GM21423 (cell line): Measurements from ENCODE around the gene MAGEB4.
"Not testable (repeated sequence)": the region's sequence is repeated elsewhere in the genome, so short reads cannot be mapped to it uniquely, and the experiment has no call there.

Experiments used
- ATAC-seq: cut with Tn5 transposase; IDR thresholded peaks from one replicate; pipeline ENCODE4 v1.9.1; 2021; ENCODE audit warnings: mild to moderate bottlenecking, moderate library complexity; ENCODE audit not compliant: unreplicated experiment

The MAGEB4 gene, protein sequence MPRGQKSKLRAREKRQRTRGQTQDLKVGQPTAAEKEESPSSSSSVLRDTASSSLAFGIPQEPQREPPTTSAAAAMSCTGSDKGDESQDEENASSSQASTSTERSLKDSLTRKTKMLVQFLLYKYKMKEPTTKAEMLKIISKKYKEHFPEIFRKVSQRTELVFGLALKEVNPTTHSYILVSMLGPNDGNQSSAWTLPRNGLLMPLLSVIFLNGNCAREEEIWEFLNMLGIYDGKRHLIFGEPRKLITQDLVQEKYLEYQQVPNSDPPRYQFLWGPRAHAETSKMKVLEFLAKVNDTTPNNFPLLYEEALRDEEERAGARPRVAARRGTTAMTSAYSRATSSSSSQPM

DNA sequence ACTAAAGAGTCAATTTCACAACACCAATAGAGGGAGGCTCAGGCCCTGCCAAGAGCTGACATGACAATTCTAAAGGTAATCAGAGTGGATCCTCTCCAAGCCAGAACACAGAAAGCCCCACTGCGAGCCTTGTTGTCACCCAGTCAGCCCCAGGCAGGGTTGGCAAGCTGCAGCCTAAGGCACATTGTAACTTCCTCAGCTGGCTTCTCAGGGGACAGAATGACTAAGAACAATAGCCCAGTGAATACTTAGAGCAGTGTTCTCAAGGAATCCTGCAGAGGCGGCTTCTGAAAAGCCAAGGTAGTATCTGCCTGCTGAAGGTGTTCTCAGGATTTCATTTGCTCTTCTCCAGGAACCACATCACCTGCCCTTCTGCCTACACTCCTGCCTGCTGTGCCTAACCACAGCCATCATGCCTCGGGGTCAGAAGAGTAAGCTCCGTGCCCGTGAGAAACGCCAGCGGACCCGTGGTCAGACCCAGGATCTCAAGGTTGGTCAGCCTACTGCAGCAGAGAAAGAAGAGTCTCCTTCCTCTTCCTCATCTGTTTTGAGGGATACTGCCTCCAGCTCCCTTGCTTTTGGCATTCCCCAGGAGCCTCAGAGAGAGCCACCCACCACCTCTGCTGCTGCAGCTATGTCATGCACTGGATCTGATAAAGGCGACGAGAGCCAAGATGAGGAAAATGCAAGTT lies at the start of gene MAGEB4:
Gene MAGEB4 (plus strand): TSS at position 277 of the 692 bp plus-strand sequence. CDS start 136 bp downstream, at position 413.
- ATAC-seq = no peak

DNA sequence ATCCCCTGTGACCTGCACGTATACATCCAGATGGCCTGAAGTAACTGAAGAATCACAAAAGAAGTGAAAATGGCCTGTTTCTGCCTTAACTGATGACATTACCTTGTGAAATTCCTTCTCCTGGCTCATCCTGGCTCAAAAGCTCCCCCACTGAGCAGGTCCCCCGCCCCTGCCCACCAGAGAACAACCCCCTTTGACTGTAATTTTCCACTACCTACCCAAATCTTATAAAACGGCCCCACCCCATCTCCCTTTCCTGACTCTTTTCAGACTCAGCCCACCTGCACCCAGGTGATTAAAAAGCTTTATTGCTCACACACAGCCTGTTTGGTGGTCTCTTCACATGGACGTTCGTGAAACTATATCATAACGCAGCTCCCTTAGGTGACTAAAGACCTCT lies 47.9 kb upstream of the MAGEB4 start:
- not testable (repeated sequence) for ATAC-seq

DNA sequence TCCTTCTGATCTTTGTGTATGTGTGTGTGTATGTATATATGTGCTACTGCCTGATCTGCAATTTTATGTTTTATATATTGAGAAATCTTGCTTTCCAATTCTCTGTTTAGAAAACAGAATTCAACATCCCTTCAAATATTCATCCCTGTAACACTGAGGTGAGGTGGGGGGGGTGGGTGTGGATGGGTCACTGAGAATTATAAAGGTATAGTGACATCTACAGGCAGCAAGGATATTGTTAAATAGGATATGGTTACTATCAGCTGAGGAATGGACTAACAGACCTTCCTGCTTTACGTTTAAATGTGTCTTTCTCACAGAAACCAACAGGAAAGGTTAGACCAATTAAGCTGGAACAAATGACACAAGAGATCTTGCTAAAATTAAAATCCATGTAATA lies 45.5 kb upstream of the MAGEB4 start:
- no peak for ATAC-seq

DNA sequence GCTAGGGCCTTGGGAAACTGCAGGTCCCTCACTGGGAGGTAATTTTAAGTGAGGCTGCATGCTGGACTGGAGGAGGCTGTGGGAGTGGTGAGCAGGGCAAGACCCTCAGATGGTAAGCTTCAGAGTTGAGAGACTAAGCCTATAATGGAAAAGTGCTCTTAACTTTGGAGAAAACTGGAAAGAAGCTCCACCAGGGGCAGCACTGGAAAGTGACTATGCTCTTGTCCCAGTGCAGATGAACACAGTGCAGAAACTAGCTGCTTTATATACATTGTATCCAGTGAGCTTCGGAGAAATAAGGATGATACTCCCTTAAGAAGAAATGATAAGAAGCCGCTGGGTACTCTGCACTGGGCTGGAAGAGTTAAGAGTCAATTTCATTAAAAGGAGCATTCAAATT lies 29.6 kb upstream of the MAGEB4 start:
- no peak for ATAC-seq

DNA sequence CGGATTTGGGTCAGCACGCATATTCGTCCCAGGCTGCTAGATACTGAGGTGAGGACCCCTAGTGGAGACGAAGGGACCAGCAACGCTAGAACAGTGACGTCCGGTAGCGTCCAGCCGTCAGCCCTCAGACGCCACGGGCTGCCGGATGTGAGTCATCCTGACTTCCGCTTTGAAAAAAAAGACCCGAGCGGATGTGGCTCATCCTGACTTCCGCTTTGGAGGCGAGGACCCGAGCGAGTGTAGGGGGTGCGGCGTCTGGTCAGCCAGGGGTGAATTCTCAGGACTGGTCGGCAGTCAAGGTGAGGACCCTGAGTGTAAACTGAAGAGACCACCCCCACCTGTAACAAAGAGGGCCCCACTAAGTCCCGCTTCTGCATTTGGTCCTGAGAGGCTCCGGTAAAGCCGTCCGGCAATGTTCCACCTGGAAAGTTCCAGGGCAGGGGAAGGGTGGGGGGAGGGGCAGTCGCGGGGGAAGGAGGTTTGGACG lies 26.4 kb upstream of the MAGEB4 start, which contains the start of gene MAGEB2:
Gene MAGEB2 (plus strand): TSS at position 207 of the 487 bp plus-strand sequence. CDS start 3,018 bp downstream, outside the sequence.
- ATAC-seq = no peak

DNA sequence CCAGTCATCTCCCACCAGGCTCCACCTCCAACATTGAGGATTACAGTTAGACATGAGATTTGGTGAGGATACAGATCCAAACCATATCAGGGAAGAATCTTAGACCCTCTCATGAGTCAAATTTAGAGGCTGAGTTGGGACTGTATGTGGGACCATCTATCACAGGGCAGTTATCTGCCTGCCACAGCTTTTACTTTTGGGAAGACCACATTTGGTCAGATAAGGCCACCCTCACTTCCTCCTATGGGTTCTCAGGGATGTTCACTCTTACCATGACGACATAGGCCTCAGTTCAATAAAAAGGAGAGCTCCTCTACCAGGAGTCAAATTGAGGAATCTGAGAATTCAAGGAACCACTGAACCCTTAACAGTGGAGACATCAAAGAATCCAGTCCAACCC lies 24.3 kb upstream of the MAGEB4 start:
- no peak for ATAC-seq

DNA sequence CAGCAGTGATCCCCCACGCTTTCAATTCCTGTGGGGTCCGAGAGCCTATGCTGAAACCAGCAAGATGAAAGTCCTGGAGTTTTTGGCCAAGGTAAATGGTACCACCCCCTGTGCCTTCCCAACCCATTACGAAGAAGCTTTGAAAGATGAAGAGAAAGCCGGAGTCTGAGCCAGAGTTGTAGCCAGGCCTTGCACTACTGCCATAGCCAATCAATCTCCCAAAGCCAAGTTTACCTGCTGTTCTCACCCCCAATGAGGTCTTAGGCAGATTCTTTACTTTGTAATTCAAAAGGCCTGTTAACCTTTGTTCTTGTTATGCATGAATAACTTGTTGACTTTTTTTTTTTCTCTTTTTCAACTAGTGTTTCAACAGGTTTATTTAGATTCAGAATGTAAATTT lies 22.4 kb upstream of the MAGEB4 start:
- ATAC-seq = no peak

DNA sequence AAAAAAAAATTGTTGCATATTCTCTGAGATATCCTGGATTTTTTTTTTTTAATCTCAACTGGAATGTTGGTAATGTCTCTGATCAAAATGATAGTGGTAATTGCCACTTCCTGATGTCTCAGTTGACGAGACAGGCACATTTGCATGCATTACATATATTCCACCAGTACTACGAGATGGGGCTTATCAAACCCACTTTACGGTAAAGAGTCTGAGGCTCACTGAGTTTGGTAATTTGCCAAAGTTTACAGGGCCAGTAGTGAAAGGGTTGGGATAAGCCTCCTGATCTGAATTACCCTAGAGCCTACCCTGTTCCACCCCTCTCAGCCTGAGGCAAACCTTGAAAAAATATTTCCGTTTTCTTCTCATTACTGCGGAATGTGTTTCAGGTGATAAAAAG lies 21.1 kb upstream of the MAGEB4 start:
- no peak for ATAC-seq

DNA sequence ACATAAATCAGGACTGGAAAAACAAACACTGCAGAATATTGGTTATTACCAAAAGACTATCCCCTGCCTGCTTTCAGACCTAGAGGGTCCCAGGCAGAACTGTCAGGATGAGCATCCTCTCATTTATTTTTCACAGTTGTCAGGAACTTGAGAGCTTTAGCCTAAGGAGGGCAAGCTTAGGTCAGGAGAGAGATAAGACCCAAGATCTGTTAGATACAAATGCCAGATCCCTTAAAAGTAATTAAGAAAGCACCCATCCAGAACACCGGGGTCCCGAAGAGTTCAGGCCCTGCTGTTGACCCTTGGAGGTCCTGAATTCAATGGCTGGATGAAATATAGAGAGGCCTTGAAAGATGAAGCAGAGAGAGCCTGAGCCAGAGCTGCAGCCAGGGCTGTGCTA lies 17.3 kb upstream of the MAGEB4 start:
- ATAC-seq = no peak

DNA sequence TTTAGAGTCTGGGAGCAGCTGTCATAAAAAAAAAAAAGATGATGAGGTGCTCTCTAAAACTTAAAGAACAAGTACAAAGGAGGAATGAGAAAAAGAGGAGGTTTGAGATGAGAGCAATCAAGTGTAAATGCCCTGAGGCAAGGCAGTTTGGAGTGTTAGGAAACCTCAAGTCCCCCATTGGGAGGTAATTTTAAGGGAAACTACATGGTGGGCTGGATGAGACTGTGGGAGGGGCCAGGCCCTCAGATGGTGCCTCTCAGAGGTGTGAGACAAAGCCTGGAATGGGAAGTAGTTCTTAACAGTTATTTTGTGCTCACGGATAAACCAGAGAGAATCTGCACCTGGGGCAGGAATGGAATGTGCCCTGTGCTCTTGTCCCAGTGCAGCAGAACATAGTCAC lies 13.3 kb upstream of the MAGEB4 start:
- ATAC-seq = no peak

DNA sequence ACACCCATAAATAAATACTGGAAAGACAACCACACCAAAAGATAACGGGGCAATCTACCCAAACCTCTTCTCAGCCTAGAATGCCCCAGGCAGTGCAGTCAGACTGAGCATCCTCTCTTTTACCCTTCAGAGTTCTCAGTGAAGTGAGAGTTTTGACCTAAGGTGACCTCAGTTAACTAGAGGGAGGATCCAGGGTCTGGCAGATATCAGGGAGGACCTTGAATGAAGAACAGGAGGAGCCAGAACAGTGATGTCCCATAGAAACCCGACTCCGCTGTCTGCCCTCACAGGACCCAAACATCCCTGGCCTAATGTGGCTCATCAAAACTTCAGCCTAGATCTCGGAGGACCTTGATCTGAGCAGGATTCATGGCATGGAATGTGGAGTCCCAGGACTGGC lies 11.4 kb upstream of the MAGEB4 start, which contains the start of gene MAGEB3:
Gene MAGEB3 (plus strand): TSS at position 263 of the 400 bp plus-strand sequence. CDS start 5,268 bp downstream, outside the sequence.
- ATAC-seq = no peak

DNA sequence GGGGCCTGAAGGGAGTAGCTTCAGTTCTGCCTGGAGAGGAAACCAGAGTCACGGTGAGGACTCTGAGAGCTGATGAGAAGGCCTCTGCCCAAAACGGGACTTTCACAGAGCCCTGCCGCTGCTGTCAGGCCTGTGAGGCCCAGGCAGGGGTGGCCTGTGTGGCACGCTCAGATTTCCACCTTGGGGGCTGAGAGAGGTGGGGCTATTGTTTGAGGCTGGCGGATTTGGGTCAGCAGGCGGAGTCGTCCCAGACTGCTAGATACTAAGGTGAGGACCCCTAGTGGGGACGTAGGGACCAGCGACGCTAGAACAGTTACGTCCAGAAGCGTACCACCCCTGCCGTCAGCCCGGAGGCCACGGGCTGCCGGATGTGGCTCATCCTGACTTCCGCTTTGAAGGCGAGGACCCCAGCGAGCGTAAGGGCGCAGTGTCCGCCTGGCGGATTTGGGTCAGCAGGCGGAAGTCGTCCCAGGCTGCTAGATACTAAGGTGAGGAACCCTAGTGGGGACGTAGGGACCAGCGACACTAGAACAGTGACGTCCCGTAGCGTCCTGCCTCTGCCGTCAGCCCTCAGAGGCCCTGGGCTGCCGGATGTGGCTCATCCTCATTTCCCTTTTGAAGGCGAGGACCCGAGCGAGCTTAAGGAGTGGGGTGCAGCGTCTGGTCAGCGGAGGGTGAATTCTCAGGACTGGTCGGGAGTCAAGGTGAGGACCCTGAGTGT lies 5.1 kb downstream of the MAGEB4 start, which contains the start of gene MAGEB1:
Gene MAGEB1 (plus strand): TSS at position 378 of the 721 bp plus-strand sequence. CDS start 3,348 bp downstream, outside the sequence.
- ATAC-seq = no peak

DNA sequence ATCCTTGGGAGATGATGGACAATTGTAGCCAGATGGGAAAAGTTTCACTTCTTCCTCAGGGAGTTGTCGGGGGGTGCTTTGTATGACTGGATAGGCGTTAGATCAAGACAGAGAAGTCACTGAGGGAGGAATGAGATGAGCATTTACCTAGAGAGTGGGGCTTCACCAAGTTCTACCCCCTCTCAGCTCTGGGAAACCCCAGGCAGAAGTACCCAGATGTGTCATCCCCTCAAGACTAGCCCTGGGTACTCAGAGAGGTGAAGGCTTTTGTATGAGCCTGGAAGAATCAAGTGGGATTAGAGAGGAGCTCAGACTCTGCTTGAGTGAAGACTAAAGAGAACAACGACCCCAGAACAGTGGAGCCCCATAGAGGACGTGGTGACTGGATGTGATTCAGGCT lies 7.1 kb downstream of the MAGEB4 start:
- no peak for ATAC-seq

DNA sequence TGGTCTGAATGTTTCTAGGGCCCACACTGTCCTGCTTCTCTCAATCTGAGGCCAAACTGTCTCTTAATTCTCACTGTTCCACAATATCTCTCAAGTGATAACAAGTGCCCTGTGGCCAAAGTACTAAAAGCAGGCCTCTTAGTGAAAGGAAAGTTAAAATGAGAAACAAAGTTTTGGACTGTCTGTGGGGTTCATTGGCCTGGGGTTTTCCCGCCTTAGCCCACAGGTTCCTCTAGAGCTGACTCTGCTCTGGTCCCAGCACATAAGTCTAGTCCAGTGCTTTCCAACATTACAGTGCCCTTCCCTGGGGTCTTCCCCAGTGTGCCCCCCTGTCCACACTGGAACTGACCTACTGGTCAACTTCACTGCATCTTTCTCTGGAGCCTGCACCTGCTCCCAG lies 11.5 kb downstream of the MAGEB4 start:
- ATAC-seq = no peak

DNA sequence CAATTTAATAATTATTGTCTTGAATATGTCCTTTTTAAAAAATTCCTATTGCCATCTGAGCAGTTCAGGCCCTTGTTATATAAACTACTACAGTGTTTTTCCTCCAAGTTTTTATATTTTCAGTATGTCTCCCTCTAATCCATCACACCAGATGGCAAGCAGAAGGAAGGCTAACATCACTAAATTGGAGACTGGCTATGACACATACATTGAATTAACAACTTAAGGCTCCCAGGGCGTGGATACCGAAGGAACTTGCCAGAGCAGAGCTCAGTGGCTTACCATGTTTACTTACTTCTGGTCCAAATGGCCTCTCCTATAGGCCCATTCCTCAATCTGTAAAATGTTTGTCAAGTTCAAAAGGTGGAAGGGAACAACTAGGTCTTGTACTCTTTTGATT lies 18.1 kb downstream of the MAGEB4 start:
- ATAC-seq = no peak

DNA sequence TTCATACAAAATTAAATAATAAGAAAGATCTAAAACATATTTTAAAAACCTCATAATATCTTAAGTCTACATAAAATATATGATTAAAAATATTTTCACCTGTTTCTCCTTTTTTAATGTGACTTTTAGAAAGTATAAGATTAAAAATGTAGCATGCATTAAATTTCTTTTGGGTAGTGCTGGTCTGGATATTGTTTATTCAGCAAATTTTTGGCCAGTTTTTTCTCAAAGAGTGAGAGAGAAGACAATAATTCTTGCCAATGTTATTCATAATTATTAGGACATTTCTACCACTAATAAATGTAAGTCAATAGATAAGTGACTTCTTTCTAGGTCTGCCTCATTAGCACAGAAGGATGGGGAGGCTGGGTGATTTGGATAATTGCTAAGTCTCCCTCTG lies 19.2 kb downstream of the MAGEB4 start:
- no peak for ATAC-seq

DNA sequence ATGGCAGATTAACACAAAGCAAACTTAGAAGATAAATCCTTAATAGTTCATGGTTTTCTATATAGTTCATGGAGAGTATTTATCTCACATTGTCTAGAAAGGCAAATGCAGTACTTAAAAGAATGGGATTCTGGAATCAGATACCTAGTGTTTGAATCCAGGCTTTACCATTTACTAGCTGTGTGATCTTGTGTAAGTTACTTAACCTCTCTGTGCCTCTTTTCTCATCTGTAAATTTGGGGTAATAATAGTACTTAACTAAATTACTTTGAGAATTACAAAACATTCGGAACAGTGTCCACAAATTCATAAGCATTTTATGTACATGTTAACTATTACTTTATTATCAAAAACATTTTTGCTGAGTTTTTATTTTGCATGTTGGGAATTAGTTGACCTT lies 21.0 kb downstream of the MAGEB4 start:
- ATAC-seq = no peak

DNA sequence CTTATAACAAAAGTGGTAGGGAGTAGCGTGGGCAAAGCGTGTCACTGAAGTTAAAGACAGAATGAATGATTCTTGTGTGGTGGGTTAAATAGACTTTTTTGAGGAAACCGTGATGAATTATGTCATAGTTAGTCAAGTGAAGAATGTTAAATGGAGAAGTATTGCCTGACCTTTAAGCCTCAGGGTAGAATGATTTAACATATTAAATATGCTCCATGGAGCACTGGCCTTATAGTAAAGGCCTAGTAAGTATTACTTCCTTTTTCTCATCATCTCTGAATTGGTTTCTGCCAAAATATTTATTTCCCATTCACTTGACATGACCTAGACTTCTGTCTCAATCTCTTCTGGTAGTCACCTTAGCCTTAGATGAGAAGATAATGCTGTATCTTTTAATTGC lies 28.8 kb downstream of the MAGEB4 start:
- no peak for ATAC-seq

DNA sequence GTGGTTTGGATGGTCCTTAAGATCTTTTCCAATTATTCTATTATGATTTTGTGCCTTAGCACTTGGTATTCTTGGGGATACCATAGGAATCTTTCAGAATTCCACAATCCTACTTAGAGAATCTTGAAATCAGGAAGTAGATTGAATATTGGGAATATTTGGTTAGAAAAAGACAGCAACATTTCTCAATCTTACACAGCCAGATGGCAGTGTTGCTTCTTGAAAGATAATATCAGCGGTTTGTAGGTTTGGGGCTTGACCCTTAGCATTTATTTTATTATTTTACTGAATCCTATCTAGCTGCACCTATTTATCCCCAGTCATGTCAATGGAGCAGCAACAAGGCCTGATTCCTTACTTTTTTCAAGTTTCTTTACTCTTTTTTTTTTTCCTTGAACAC lies 33.7 kb downstream of the MAGEB4 start:
- ATAC-seq = no peak

DNA sequence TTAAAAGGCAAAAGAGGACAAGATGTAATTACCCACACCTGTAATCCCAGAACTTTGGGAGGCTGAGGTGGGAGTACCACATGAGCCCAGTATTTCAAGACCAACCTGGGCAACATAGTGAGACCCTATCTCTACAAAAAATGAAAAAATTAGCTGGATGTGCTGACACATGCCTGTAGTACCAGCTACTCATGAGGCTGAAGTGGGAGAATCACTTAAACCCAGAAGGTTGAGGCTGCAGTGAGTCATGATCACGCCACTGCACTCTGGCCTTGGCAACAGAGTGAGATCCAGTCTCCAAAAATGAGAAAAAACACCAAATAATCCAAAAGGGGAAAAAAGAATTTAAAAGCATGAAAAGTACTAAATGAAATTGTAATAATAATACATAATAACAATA lies 36.6 kb downstream of the MAGEB4 start:
- no peak for ATAC-seq

DNA sequence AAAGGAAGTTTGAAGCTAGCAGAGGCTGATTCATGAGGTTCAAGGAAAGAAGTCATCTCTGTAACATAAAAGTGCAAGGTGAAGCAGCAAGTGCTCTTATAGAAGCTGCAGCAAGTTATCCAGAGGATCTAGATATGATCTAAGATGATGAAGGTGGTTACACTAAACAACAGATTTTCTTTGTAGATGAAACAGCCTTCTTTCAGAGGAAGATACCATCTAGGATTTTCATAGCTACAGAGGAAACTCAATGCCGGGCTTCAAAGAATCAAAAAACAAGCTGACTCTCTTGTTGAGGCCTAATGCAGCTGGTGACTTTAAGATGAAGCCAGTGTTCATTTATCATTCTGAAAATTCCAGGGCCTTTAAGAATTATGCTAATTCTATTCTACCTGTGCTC lies 38.6 kb downstream of the MAGEB4 start:
- no peak for ATAC-seq
